A549 (cell line): ENCODE measurements around the gene COMMD6. TPM values are rescaled to one million over a fixed set of nuclear protein-coding genes. Genes with fewer than 3 reads are reported as not detected.

Source experiments
- ATAC-seq, 2 experiments: fragments of 200-7000 bp in 1 of 2; fragments of >200 bp in 1 of 2; cut with Nextera tagmentation in 1 of 2; cut with Tn5 transposase in 1 of 2; 3 replicates each; pipeline versions ENCODE4 v1.8.0 to v1.9.1; 2018 to 2020; ENCODE audit warnings: mild to moderate bottlenecking in 1 of 2, moderate library complexity in 1 of 2
- CTCF ChIA-PET: fragments of 300-600 bp; sonication (Branson Sonifier 250); formaldehyde crosslinking; extraction: SDS; loops from one replicate; lab custom pipeline; 2021; ENCODE audit warnings: antibody characterized with exemption, inconsistent platforms; lab: Yijun Ruan, JAX
- POLR2A ChIA-PET: fragments of 350-600 bp; formaldehyde crosslinking; extraction: SDS; loops from one replicate; lab custom pipeline; 2021; ENCODE audit warnings: antibody characterized with exemption, inconsistent platforms; lab: Yijun Ruan, JAX
- DNase-seq, 2 experiments: peaks; one replicate each; pipeline versions ENCODE4 v3.0.0 to v3.0.0-alpha.2; 2011 to 2016; ENCODE audit warnings: low read depth in 1 of 2, low spot score in 1 of 2
- FAIRE-seq: peaks from 2 replicates; lab custom pipeline; 2011; peaks lifted over from hg19 to GRCh38; lab: Jason Lieb, UNC
- H3K27ac ChIP-seq, 2 experiments: fragments of >200 bp; sonication (Bioruptor Twin); formaldehyde crosslinking; 3 replicates each; pipeline ENCODE4 v1.5.1; 2016 to 2017
- H3K4me1 ChIP-seq: fragments of >200 bp; sonication (Bioruptor Twin); formaldehyde crosslinking; 3 replicates; pipeline ENCODE4 v1.6.1; 2016
- H3K4me2 ChIP-seq: fragments of >200 bp; sonication (Bioruptor Twin); formaldehyde crosslinking; 3 replicates; pipeline ENCODE4 v1.6.1; 2016
- H3K4me3 ChIP-seq: fragments of >200 bp; sonication (Bioruptor Twin); formaldehyde crosslinking; 3 replicates; pipeline ENCODE4 v1.5.1; 2016
- H3K9me3 ChIP-seq: fragments of >200 bp; sonication (Bioruptor Twin); formaldehyde crosslinking; 3 replicates; pipeline ENCODE4 v1.6.1; 2016
- BHLHE40 ChIP-seq: IDR thresholded peaks from 2 replicates; pipeline ENCODE4 v1.6.1; 2012; ENCODE audit warnings: low read depth, low read length, inconsistent platforms
- EHMT2 ChIP-seq: fragments of 200-600 bp; sonication (generic); IDR thresholded peaks from 2 replicates; pipeline ENCODE4 v1.6.1; 2016; ENCODE audit warnings: antibody characterized with exemption, low read depth, mild to moderate bottlenecking, moderate library complexity
- FOXS1 ChIP-seq: fragments of 250-450 bp; sonication (Bioruptor Pico); IDR thresholded peaks from 2 replicates; pipeline ENCODE4 v1.5.0; 2020; ENCODE audit warnings: mild to moderate bottlenecking, moderate library complexity
- GATA3 ChIP-seq: IDR thresholded peaks from 2 replicates; pipeline ENCODE4 v1.6.1; 2012; ENCODE audit warnings: borderline replicate concordance
- HEYL ChIP-seq: fragments of 250-450 bp; sonication (Bioruptor Pico); IDR thresholded peaks from 2 replicates; pipeline ENCODE4 v1.8.0; 2021; ENCODE audit warnings: mild to moderate bottlenecking, moderate library complexity
- HOXB5 ChIP-seq: fragments of 250-450 bp; sonication (Bioruptor Pico); IDR thresholded peaks from 2 replicates; pipeline ENCODE4 v1.5.0; 2020; ENCODE audit warnings: mild to moderate bottlenecking, moderate library complexity
- JUN ChIP-seq, 2 experiments: fragments of >200 bp; sonication (Bioruptor Twin); formaldehyde crosslinking; IDR thresholded peaks; 2 replicates in 1 of 2; 3 replicates in 1 of 2; pipeline ENCODE4 v1.6.1; 2016 to 2017
- MAFK ChIP-seq: fragments of 450-650 bp; IDR thresholded peaks from 2 replicates; pipeline ENCODE4 v1.6.1; 2014; ENCODE audit not compliant: partially characterized antibody
- MAZ ChIP-seq: fragments of 150-350 bp; IDR thresholded peaks from 2 replicates; pipeline ENCODE4 v1.6.1; 2014; ENCODE audit warnings: antibody characterized with exemption, low read depth, low read length, borderline replicate concordance
- MYC ChIP-seq: IDR thresholded peaks from 2 replicates; pipeline ENCODE4 v1.6.1; 2012; ENCODE audit warnings: mild to moderate bottlenecking, inconsistent platforms, low read length, improper control_type of control experiment, borderline replicate concordance
- NR3C1 ChIP-seq: fragments of >200 bp; sonication (Bioruptor Twin); formaldehyde crosslinking; IDR thresholded peaks from 3 replicates; pipeline ENCODE4 v1.6.1; 2017
- PHF8 ChIP-seq: fragments of 200-600 bp; sonication (generic); IDR thresholded peaks from 2 replicates; pipeline ENCODE4 v1.6.1; 2016; ENCODE audit warnings: low read depth, mild to moderate bottlenecking, antibody characterized with exemption, moderate library complexity, borderline replicate concordance
- POLR2A ChIP-seq: IDR thresholded peaks from 2 replicates; pipeline ENCODE4 v1.6.1; 2012; ENCODE audit warnings: mild to moderate bottlenecking, low read length
- POLR2AphosphoS2 ChIP-seq: conservative IDR thresholded peaks from 2 replicates; pipeline ENCODE4 v1.6.1; 2012; ENCODE audit warnings: low read length, improper control_type of control experiment, inconsistent platforms
- RAD21 ChIP-seq, 2 experiments: fragments of >200 bp in 1 of 2; sonication (Bioruptor Twin) in 1 of 2; formaldehyde crosslinking in 1 of 2; IDR thresholded peaks in 1 of 2; conservative IDR thresholded peaks in 1 of 2; 2 replicates in 1 of 2; 3 replicates in 1 of 2; pipeline ENCODE4 v1.6.1; 2012 to 2018; ENCODE audit warnings: inconsistent platforms in 1 of 2
- SMC3 ChIP-seq: fragments of >200 bp; sonication (Bioruptor Twin); formaldehyde crosslinking; IDR thresholded peaks from 3 replicates; pipeline ENCODE4 v1.6.1; 2018; ENCODE audit warnings: inconsistent platforms
- TFCP2L1 ChIP-seq: fragments of 250-450 bp; sonication (Bioruptor Pico); IDR thresholded peaks from 2 replicates; pipeline ENCODE4 v1.5.0; 2021; ENCODE audit warnings: mild to moderate bottlenecking
- ZC3H11A ChIP-seq: fragments of 450-650 bp; IDR thresholded peaks from 2 replicates; pipeline ENCODE4 v1.6.1; 2014; ENCODE audit warnings: antibody characterized with exemption, mild to moderate bottlenecking
- ZNF302 ChIP-seq: fragments of 250-450 bp; sonication (Bioruptor Pico); IDR thresholded peaks from 2 replicates; pipeline ENCODE4 v1.9.0; 2021; ENCODE audit warnings: inconsistent platforms, mild to moderate bottlenecking, moderate library complexity
- WGBS: methylation state at CpG from one replicate; pipeline ENCODE4 v1.1.6; 2017; ENCODE audit errors: missing lambda C conversion rate; 5-methylcytosine and 5-hydroxymethylcytosine counted together
- polyA plus RNA-seq, 4 experiments: library from polyadenylated mRNA; depleted of rRNA in 3 of 4; stranded (reverse); fragments of >200 nt; fragmentation: RNase III in 1 of 4; extraction: RNeasy Plus Mini Kit Qiagen cat#74134 plus additional on column Dnase treatment in 1 of 4; gene quantifications; 2 replicates in 3 of 4; 3 replicates in 1 of 4; pipeline ENCODE4 v1.2.3, GENCODE V29; 2011 to 2017
- TF ChIP-seq, protein P1 (sequence below): fragments of >200 bp; sonication (Bioruptor Twin); formaldehyde crosslinking; IDR thresholded peaks from 2 replicates; pipeline ENCODE4 v1.6.1; 2016
- TF ChIP-seq, protein P2 (sequence below): IDR thresholded peaks from 2 replicates; pipeline ENCODE4 v1.6.1; 2012
- TF ChIP-seq, protein P3 (sequence below): IDR thresholded peaks from 2 replicates; pipeline ENCODE4 v1.6.1; 2012
- TF ChIP-seq, protein P4 (sequence below): fragments of >200 bp; sonication (Bioruptor Twin); formaldehyde crosslinking; IDR thresholded peaks from 3 replicates; pipeline ENCODE4 v1.6.1; 2016
- TF ChIP-seq, protein P5 (sequence below): fragments of >200 bp; sonication (Bioruptor Twin); formaldehyde crosslinking; IDR thresholded peaks from 3 replicates; pipeline ENCODE4 v1.5.1; 2016

Gene COMMD6
- polyA plus RNA-seq, 2 of the 4 experiments (the other 2 are of a cell fraction): 225 to 227 TPM

DNA sequence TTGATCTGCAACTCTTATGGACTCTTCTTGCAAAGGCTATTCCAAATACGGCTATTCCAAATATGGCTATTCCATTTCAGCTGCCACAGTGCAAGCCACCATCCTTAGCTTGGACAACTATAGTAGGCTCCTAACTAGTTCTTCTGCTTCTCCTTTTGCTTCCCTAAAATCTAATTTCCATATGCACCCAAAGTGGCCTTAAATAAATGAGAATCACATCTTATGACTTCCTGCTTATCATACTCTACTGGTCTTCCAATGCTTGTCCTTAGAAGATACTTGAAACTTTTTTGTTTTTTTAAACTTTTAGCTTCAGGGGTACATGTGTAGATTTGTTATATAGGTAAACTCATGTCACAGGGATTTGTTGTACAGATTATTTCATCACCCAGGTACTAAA, 16.8 kb upstream of the COMMD6 start:
- POLR2A ChIA-PET: no interaction called here
- no peak overlapping the region for H3K27ac ChIP-seq
- WGBS: 97% methylated on average over 1 of the region's 1 CpG
- TF ChIP-seq ZC3H11A (no peak), HEYL (CRISPR knock-in tag) (no peak), PHF8 (no peak)
- TF ChIP-seq, all 56 proteins: peak for 0
- no peaks in the 10 kb centered on the region for H3K9me3 ChIP-seq
- ATAC-seq: no peak
- no peak overlapping the region for H3K4me3 ChIP-seq
- peaks cover 14% of the 10 kb centered on the region; the same call in 2 of the 3 replicates for H3K4me1 ChIP-seq
- H3K4me2 ChIP-seq: no peak overlapping the region
- CTCF ChIA-PET: interaction anchor here (0.8 kb wide), 1 partner anchor 72 kb away, joined by 3 read pairs; the partner anchor contains the start of gene TBC1D4
- no peak for FAIRE-seq
- DNase-seq: no peak

DNA sequence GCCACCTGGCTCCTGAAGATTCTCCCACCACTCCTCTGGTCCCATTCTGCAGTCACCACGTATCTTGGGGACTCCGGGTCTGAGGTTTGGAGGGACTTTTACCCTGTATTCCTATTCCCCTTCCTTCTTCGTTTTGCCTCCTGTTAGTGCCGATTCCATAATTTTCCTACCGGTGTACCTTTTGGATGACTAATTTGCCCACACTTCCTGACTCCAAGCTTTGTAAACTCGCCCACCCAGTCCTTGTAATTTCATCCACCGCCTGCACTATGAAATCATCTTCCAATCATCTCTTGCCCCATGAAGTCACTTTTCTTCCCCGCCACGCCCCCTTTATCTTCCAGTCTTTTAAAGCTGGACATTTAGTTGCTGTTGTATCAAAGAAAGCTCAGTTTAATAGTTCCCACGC, 12.5 kb upstream of the COMMD6 start:
- FAIRE-seq (no peak), DNase-seq (peak; percentile 23 to 27), ATAC-seq (peak; percentile 39 to 52; a peak in 5 of 6 replicates)
- TF ChIP-seq RAD21 (conservative IDR thresholded peaks at IDR 0.05 in 1 of 2, IDR thresholded peaks at IDR 0.05 in 1 of 2) (no peak), EHMT2 (no peak), MAZ (no peak), TFCP2L1 (no peak), FOXS1 (CRISPR knock-in tag) (no peak), NR3C1 (no peak), POLR2AphosphoS2 (no peak), MYC (no peak)
- TF ChIP-seq, protein P1, sequence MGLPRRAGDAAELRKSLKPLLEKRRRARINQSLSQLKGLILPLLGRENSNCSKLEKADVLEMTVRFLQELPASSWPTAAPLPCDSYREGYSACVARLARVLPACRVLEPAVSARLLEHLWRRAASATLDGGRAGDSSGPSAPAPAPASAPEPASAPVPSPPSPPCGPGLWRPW: no peak
- Histone ChIP-seq H3K4me3 (peak overlapping the region; percentile 86), H3K27ac (peak overlapping the region; percentile 92), H3K4me2 (peak overlapping the region; percentile 88), H3K9me3 (no peaks in the 10 kb centered on the region), H3K4me1 (peaks cover 15% of the 10 kb centered on the region; the same call in 2 of the 3 replicates)
- ChIA-PET POLR2A (interaction anchor here (1.0 kb wide), 1 partner anchor 68 kb away, joined by 4 read pairs; the partner anchor contains the start of gene TBC1D4), CTCF (interaction anchor here (0.6 to 2.5 kb wide), 2 partner anchors 26 to 67 kb away, joined by 3 to 15 read pairs; partner anchors contain the start of gene TBC1D4)
- WGBS: under 1% methylated on average over 10 of the region's 10 CpGs

DNA sequence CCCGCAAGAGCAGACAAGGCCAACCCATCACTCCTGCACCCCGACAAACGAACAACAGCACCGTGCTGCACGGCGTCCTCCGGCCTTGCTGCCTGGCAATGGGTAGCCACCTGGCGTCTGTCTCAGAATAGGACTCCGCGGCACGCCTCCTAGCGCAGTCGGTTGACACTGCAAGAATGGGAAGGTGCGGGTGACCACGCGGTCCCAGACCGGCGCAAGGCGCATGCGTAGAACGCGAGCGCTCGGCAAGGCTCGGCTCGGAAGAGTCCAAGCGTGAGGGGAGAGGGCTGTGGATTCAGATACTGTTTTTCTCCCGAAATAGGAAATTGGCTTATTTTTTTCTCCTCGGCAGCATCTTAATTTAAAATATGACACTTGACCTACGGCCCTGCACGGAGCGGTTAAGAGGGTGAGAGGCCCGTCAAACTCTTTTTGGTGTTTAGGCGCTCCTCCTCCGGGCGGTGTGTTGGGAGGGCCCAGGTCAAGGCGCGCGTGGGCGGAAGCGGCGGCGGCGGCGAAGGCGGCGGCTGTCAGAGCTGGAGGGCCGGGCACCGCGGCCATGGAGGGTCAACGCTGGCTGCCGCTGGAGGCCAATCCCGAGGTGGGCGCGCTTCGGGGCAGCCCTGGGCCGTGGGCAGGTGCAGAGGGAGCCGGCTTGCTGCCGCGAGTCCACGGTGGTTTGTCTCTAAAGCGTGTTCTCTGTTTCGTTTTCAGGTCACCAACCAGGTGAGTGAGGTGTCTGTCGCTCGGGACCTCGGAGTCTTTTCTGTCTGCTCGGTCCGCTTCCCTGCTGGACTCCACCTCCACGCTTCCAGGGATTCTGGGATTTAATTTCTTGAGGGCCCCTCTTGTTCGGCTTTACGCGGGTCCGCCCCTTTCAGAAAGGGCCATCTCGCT, 11.9 kb upstream of the COMMD6 start, which contains the start of gene UCHL3:
Gene UCHL3, plus strand, starts transcription at position 530 of the 897 bp plus-strand sequence. Its CDS starts 30 bp downstream, at position 560.
- peak within 1 kb of the TSS; percentile 86 for H3K4me3 ChIP-seq
- WGBS: 1% methylated on average over 55 of the region's 74 CpGs
- peaks cover 20% of the 10 kb centered on the region; the same call in 2 of the 3 replicates for H3K4me1 ChIP-seq
- ChIA-PET POLR2A (interaction anchor here (1.0 kb wide), 1 partner anchor 67 kb away, joined by 4 read pairs; the partner anchor contains the start of gene TBC1D4), CTCF (interaction anchor here (0.6 to 2.5 kb wide), 2 partner anchors 26 to 67 kb away, joined by 3 to 15 read pairs; partner anchors contain the start of gene TBC1D4)
- H3K9me3 ChIP-seq: no peaks in the 10 kb centered on the region
- peak; percentile 68 for TF ChIP-seq SMC3
- TF ChIP-seq, protein P2, sequence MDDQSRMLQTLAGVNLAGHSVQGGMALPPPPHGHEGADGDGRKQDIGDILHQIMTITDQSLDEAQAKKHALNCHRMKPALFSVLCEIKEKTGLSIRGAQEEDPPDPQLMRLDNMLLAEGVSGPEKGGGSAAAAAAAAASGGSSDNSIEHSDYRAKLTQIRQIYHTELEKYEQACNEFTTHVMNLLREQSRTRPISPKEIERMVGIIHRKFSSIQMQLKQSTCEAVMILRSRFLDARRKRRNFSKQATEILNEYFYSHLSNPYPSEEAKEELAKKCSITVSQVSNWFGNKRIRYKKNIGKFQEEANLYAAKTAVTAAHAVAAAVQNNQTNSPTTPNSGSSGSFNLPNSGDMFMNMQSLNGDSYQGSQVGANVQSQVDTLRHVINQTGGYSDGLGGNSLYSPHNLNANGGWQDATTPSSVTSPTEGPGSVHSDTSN: no peak
- TF ChIP-seq, protein P3, sequence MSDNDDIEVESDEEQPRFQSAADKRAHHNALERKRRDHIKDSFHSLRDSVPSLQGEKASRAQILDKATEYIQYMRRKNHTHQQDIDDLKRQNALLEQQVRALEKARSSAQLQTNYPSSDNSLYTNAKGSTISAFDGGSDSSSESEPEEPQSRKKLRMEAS: peak; percentile 97
- TF ChIP-seq MAFK: no peak
- 0 out of 2 replicates have a peak, but pooled peaks have one; percentile 58 for TF ChIP-seq GATA3
- TF ChIP-seq BHLHE40: peak; percentile 56
- TF ChIP-seq RAD21 (conservative IDR thresholded peaks at IDR 0.05 in 1 of 2, IDR thresholded peaks at IDR 0.05 in 1 of 2): peak; percentile 55 to 56
- peak; percentile 69 for TF ChIP-seq POLR2A
- TF ChIP-seq, protein P4, sequence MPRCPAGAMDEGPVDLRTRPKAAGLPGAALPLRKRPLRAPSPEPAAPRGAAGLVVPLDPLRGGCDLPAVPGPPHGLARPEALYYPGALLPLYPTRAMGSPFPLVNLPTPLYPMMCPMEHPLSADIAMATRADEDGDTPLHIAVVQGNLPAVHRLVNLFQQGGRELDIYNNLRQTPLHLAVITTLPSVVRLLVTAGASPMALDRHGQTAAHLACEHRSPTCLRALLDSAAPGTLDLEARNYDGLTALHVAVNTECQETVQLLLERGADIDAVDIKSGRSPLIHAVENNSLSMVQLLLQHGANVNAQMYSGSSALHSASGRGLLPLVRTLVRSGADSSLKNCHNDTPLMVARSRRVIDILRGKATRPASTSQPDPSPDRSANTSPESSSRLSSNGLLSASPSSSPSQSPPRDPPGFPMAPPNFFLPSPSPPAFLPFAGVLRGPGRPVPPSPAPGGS: 0 out of 3 replicates have a peak, but pooled peaks have one; percentile 52
- TF ChIP-seq MYC: peak; percentile 91
- TF ChIP-seq PHF8: peak; percentile 25; the same call in 1 of the 2 replicates
- TF ChIP-seq HOXB5 (CRISPR knock-in tag): no peak
- TF ChIP-seq JUN (IDR thresholded peaks at IDR 0.05): peak in 1 of 2 experiments; percentile 64; a peak in 2 of 5 replicates
- TF ChIP-seq, protein P5, sequence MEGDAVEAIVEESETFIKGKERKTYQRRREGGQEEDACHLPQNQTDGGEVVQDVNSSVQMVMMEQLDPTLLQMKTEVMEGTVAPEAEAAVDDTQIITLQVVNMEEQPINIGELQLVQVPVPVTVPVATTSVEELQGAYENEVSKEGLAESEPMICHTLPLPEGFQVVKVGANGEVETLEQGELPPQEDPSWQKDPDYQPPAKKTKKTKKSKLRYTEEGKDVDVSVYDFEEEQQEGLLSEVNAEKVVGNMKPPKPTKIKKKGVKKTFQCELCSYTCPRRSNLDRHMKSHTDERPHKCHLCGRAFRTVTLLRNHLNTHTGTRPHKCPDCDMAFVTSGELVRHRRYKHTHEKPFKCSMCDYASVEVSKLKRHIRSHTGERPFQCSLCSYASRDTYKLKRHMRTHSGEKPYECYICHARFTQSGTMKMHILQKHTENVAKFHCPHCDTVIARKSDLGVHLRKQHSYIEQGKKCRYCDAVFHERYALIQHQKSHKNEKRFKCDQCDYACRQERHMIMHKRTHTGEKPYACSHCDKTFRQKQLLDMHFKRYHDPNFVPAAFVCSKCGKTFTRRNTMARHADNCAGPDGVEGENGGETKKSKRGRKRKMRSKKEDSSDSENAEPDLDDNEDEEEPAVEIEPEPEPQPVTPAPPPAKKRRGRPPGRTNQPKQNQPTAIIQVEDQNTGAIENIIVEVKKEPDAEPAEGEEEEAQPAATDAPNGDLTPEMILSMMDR: peak; percentile 56
- no peak for TF ChIP-seq ZNF302 (CRISPR knock-in tag)
- peak within 1 kb of the TSS; percentile 88 for H3K4me2 ChIP-seq
- DNase-seq: peak; percentile 90 to 95
- peak within 1 kb of the TSS; percentile 92 for H3K27ac ChIP-seq
- peak; percentile 97 to 98 for ATAC-seq
- no peak for FAIRE-seq
